BJ (cell line): ENCODE data around the gene ZNF829. TPM values are rescaled to one million over a fixed set of nuclear protein-coding genes. Genes with fewer than 3 reads are reported as not detected.

Experiments
- CTCF ChIA-PET: fragments of 350-600 bp; formaldehyde crosslinking; extraction: SDS; loops from one replicate; lab custom pipeline; 2021; ENCODE audit warnings: antibody characterized with exemption, inconsistent platforms; lab: Yijun Ruan, JAX
- POLR2A ChIA-PET: fragments of 300-600 bp; sonication (Branson Sonifier 250); formaldehyde crosslinking; extraction: SDS; loops from one replicate; lab custom pipeline; 2021; ENCODE audit warnings: antibody characterized with exemption; lab: Charles Lee
- DNase-seq: peaks from one replicate; pipeline ENCODE4 v3.0.0-alpha.2; 2011; ENCODE audit warnings: low read depth
- H3K27me3 ChIP-seq: 2 replicates; pipeline ENCODE4 v1.6.0; 2011; ENCODE audit warnings: low read length; ENCODE audit not compliant: control insufficient read depth, insufficient read depth
- H3K36me3 ChIP-seq: 2 replicates; pipeline ENCODE4 v1.5.1; 2011; ENCODE audit warnings: low read length; ENCODE audit not compliant: control insufficient read depth, insufficient read depth
- H3K4me3 ChIP-seq: 2 replicates; pipeline ENCODE4 v1.5.1; 2011; ENCODE audit warnings: low read depth, mild to moderate bottlenecking, control low read depth, low read length
- polyA plus RNA-seq: library from polyadenylated mRNA; depleted of rRNA; stranded (reverse); fragments of >200 nt; gene quantifications from 2 replicates; pipeline ENCODE4 v1.2.3, GENCODE V29; 2011
- TF ChIP-seq, protein P1 (sequence below): IDR thresholded peaks from 2 replicates; pipeline ENCODE4 v1.5.1; 2011; ENCODE audit warnings: low read depth, mild to moderate bottlenecking, control low read depth, inconsistent platforms, low read length, moderate library complexity; ENCODE audit not compliant: insufficient read depth

The ZNF829 gene
- polyA plus RNA-seq, 1 experiment: 1.2 TPM

DNA sequence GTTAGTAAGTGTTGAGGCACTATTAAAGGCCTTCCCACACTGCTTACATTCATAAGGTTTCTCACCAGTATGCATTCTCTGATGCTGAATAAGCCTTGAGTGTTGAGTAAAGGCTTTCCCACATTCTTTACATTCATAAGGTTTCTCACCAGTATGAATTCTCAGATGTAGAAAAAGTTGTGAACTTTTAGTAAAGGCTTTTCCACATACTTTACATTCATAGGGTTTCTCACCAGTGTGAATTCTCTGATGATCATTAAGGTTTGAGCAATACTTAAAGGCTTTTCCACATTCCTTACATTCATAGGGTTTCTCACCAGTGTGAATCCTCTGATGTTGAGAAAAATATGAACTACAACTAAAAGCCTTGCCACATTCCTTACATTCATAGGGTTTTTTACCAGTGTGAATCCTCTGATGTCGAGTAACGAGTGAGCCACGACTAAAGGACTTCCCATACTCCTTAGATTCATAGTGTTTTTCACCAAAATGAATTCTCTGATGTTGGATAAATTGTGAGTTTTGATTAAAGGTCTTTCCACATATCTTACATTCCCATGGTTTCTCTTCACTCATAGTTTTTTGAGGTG lies 24.2 kb downstream of the ZNF829 start:
- TF ChIP-seq, protein P1, sequence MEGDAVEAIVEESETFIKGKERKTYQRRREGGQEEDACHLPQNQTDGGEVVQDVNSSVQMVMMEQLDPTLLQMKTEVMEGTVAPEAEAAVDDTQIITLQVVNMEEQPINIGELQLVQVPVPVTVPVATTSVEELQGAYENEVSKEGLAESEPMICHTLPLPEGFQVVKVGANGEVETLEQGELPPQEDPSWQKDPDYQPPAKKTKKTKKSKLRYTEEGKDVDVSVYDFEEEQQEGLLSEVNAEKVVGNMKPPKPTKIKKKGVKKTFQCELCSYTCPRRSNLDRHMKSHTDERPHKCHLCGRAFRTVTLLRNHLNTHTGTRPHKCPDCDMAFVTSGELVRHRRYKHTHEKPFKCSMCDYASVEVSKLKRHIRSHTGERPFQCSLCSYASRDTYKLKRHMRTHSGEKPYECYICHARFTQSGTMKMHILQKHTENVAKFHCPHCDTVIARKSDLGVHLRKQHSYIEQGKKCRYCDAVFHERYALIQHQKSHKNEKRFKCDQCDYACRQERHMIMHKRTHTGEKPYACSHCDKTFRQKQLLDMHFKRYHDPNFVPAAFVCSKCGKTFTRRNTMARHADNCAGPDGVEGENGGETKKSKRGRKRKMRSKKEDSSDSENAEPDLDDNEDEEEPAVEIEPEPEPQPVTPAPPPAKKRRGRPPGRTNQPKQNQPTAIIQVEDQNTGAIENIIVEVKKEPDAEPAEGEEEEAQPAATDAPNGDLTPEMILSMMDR: no peak
- no peak for DNase-seq
- no peak overlapping the region for H3K4me3 ChIP-seq
- CTCF ChIA-PET: interaction anchor here (0.6 kb wide), 1 partner anchor 296 kb away, joined by 3 read pairs; no protein-coding TSS in a partner anchor
- no peaks in the 10 kb centered on the region for H3K27me3 ChIP-seq
- POLR2A ChIA-PET: no interaction called here
- peaks cover 2% of the 10 kb centered on the region for H3K36me3 ChIP-seq

- POLR2A ChIA-PET: no interaction called here
- Histone ChIP-seq H3K27me3 (no peaks in the 10 kb centered on the region), H3K4me3 (no peak overlapping the region), H3K36me3 (peaks cover 4% of the 10 kb centered on the region; the same call in 1 of the 2 replicates)
- no peak for DNase-seq
- TF ChIP-seq, protein P1: no peak
- CTCF ChIA-PET: no interaction called here
These were observed 38.8 kb downstream of the ZNF829 start for GRCh38 chr19:36876993-36877938.

GRCh38 chr19:36851898-36852297 lies 64.2 kb downstream of the ZNF829 start:
- CTCF ChIA-PET: no interaction called here
- H3K36me3 ChIP-seq: no peaks in the 10 kb centered on the region
- no peak for DNase-seq
- POLR2A ChIA-PET: interaction anchor here (0.6 kb wide), 1 partner anchor 44 kb away, joined by 7 read pairs; no protein-coding TSS in a partner anchor
- TF ChIP-seq, protein P1: no peak
- no peaks in the 10 kb centered on the region for H3K27me3 ChIP-seq
- no peak overlapping the region for H3K4me3 ChIP-seq

- CTCF ChIA-PET: interaction anchor here (1.0 kb wide), 1 partner anchor 9 kb away, joined by 3 read pairs; no protein-coding TSS in a partner anchor
- POLR2A ChIA-PET: interaction anchor here (1.4 kb wide), 1 partner anchor 13 kb away, joined by 9 read pairs; the partner anchor contains the start of gene ZNF790
- peak; percentile 62 for DNase-seq
- Histone ChIP-seq H3K36me3 (no peaks in the 10 kb centered on the region), H3K4me3 (peak within 1 kb of the TSS; percentile 88), H3K27me3 (no peaks in the 10 kb centered on the region)
- TF ChIP-seq, protein P1: no peak
These were observed 65.3 kb downstream of the ZNF829 start, which contains the start of gene ZNF345 for GRCh38 chr19:36850559-36851442. Gene ZNF345 (plus strand): TSS chr19:36850876. CDS start chr19:36876831, 25,955 bp downstream.
